Ascending aorta (tissue), 2 donors: ENCODE results near the gene INPP5D. TPM values are rescaled to one million over a fixed set of nuclear protein-coding genes. Genes with fewer than 3 reads are reported as not detected.
"Not testable (repeated sequence)": the region's sequence is repeated elsewhere in the genome, so short reads cannot be mapped to it uniquely, and the experiment has no call there.

Source experiments
- DNase-seq, 2 donors: peaks; one replicate each; pipeline ENCODE4 v3.0.0-alpha.2; 2019; ENCODE audit warnings: low spot score in 2 of 2
- H3K27ac ChIP-seq, 2 donors: fragments of 200-600 bp; sonication (generic); one replicate each; pipeline ENCODE4 v1.5.1; 2016 to 2017; ENCODE audit warnings: mild to moderate bottlenecking in 1 of 2
- H3K27me3 ChIP-seq: fragments of 200-600 bp; sonication (generic); one replicate; pipeline ENCODE4 v1.5.1; 2017
- H3K36me3 ChIP-seq, 2 donors: fragments of 200-600 bp; sonication (generic); one replicate each; pipeline ENCODE4 v1.5.1; 2016
- H3K4me1 ChIP-seq, 2 donors: fragments of 200-600 bp; sonication (generic); one replicate each; pipeline ENCODE4 v1.5.1; 2016 to 2017; ENCODE audit warnings: mild to moderate bottlenecking in 1 of 2
- H3K4me3 ChIP-seq, 2 donors: fragments of 200-600 bp; sonication (generic); one replicate each; pipeline ENCODE4 v1.5.1; 2016 to 2017; ENCODE audit warnings: mild to moderate bottlenecking in 1 of 2
- H3K9me3 ChIP-seq, 2 donors: fragments of 200-600 bp; sonication (generic); one replicate each; pipeline ENCODE4 v1.5.1; 2016
- intact Hi-C: fragments of 100-400 bp; cut with DNase I; formaldehyde crosslinking; loops from one replicate; pipeline ENCODE4 v1.15.1; 2023
- total RNA-seq: library from RNA; depleted of rRNA; stranded (reverse); fragments of >200 nt; gene quantifications from one replicate; pipeline ENCODE4 v1.1.0, GENCODE V29; 2016
- TF ChIP-seq, protein P1 (sequence below), 3 experiments: fragments of 200-600 bp in 2 of 3; fragments of 450-650 bp in 1 of 3; sonication (generic) in 2 of 3; IDR thresholded peaks; one replicate each; pipeline ENCODE4 v1.5.1; 2016 to 2019; ENCODE audit warnings: antibody characterized with exemption in 3 of 3, mild to moderate bottlenecking in 1 of 3, moderate library complexity in 1 of 3

INPP5D gene
- total RNA-seq, 1 donor from 2014 or later = 21.7 TPM

DNA sequence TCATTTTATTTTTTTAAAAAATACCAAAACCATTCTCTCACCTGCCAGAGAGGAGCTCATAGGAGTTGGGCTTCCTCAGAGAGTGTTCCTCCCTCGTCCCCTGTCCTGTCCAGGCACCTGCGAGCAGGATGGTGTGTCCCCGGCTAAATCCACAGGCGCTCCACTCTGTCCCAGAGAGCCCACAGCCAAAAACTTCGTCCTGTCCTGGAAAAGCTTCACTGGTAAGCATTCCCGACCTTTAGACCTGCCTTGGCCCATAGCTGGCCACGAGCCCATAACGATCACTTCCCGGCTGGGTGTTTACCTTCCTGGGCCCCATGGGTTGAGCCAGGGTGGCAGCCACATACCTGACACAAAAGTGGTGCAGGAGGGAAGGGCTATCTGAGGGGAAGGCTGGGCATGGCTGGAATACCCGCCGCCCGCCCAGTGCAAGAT, 47.1 kb upstream of the INPP5D start, which contains the start of gene NGEF:
Gene NGEF (minus strand): TSS at position 230 of the 435 bp plus-strand sequence. CDS start 38,366 bp downstream, outside the sequence.
- DNase-seq = peak in 1 of 2 donors; percentile 41
- Histone ChIP-seq H3K9me3 (peaks cover under 1 to 9% of the 10 kb centered on the region in 2 donors), H3K36me3 (no peaks in the 10 kb centered on the region), H3K4me3 (no peak within 1 kb of the TSS), H3K27me3 (no peaks in the 10 kb centered on the region), H3K27ac (no peak within 1 kb of the TSS), H3K4me1 (peaks cover 4 to 5% of the 10 kb centered on the region in 2 donors)
- TF ChIP-seq, protein P1, sequence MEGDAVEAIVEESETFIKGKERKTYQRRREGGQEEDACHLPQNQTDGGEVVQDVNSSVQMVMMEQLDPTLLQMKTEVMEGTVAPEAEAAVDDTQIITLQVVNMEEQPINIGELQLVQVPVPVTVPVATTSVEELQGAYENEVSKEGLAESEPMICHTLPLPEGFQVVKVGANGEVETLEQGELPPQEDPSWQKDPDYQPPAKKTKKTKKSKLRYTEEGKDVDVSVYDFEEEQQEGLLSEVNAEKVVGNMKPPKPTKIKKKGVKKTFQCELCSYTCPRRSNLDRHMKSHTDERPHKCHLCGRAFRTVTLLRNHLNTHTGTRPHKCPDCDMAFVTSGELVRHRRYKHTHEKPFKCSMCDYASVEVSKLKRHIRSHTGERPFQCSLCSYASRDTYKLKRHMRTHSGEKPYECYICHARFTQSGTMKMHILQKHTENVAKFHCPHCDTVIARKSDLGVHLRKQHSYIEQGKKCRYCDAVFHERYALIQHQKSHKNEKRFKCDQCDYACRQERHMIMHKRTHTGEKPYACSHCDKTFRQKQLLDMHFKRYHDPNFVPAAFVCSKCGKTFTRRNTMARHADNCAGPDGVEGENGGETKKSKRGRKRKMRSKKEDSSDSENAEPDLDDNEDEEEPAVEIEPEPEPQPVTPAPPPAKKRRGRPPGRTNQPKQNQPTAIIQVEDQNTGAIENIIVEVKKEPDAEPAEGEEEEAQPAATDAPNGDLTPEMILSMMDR (IDR thresholded peaks at IDR 0.05) = no peak
- intact Hi-C loops = no loop called here

DNA sequence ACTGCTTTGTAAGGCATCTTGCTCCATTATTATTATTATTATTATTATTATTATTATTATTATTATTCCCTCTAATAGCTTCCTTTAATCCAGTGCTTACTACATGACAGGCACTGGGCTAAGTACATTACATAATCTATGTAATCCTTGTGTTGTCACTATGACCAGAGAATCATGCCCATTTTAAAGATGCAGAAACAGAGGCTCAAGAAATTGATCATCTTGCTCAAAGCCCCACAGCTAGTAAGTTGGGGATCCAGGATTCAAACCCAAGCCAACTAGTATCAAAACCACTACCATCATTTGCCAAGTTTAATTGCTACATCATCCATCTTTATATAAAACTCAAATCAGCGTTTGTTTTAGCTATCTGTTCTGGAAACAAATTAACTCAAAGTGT, 46.5 kb upstream of the INPP5D start:
- Histone ChIP-seq H3K4me3 (no peak overlapping the region), H3K27ac (no peak overlapping the region), H3K9me3 (peaks cover 4 to 14% of the 10 kb centered on the region in 2 donors), H3K27me3 (no peaks in the 10 kb centered on the region), H3K4me1 (no peaks in the 10 kb centered on the region), H3K36me3 (no peaks in the 10 kb centered on the region)
- DNase-seq = no peak
- TF ChIP-seq, protein P1 (IDR thresholded peaks at IDR 0.05) = no peak
- intact Hi-C loops = no loop called here

DNA sequence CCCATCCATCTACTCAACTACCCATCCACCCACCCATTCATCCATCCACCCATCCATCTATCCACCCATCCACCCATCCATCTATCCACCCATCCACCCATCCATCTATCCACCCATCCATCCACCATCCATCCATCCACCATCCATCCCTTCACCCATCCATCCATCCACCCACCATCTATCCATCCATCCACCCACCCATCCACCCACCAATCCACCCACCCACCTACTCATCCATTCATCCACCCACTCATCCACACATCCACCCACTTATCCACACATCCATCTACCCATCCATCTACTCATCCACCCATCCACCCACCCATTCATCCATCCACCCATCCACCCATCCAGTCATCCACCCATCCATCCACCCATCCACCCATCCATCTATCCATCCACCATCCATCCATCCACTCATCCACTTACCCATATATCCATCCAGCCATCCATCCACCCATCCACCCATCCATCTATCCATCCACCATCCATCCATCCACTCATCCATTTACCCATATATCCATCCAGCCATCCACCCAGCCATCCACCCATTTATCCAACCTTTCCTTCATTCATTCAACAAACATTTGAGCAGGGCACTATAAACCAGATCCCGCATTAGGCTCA, 45.0 kb upstream of the INPP5D start:
- Histone ChIP-seq H3K4me3 (no peak overlapping the region), H3K9me3 (peaks cover 4 to 14% of the 10 kb centered on the region in 2 donors), H3K4me1 (no peaks in the 10 kb centered on the region), H3K27ac (no peak overlapping the region), H3K27me3 (no peaks in the 10 kb centered on the region), H3K36me3 (no peaks in the 10 kb centered on the region)
- DNase-seq = peak in 1 of 2 donors; percentile 13
- intact Hi-C loops = no loop called here
- TF ChIP-seq, protein P1 (IDR thresholded peaks at IDR 0.05) = no peak

DNA sequence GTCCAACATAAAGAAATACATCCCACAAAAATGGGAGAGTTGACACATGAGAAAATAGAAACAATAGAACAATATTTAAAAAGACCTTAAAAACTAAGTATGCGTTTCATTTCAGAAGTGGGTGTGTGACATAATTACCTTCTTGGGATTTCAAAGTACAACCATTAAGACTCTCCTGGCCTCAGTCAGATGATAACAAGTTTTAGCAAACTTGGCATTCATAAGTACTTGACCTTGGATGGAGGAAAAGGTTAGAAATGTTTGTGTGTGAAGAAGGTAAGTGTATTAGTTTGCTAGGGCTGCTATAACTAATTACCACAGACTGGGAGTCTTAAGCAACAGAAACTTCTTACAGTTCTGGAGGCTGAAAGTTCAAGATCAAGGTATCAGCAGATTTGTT, 42.2 kb upstream of the INPP5D start:
- Histone ChIP-seq H3K4me3 (no peak overlapping the region), H3K27me3 (no peaks in the 10 kb centered on the region), H3K27ac (no peak overlapping the region), H3K9me3 (peaks cover 4 to 14% of the 10 kb centered on the region in 2 donors), H3K36me3 (no peaks in the 10 kb centered on the region), H3K4me1 (no peaks in the 10 kb centered on the region)
- TF ChIP-seq, protein P1 (IDR thresholded peaks at IDR 0.05) = no peak
- intact Hi-C loops = no loop called here
- DNase-seq = no peak

DNA sequence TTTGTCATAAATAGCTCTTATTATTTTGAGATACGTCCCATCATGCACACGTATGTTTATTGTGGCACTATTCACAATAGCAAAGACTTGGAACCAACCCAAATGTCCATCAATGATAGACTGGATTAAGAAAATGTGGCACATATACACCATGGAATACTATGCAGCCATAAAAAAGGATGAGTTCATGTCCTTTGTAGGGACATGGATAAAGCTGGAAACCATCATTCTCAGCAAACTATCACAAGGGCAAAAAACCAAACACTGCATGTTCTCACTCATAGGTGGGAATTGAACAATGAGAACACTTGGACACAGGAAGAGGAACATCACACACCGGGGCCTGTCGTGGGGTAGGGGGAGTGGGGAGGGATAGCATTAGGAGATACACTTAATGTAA, 40.5 kb upstream of the INPP5D start:
- H3K9me3 ChIP-seq = peaks cover 4 to 14% of the 10 kb centered on the region in 2 donors
- H3K27me3 ChIP-seq, H3K27ac ChIP-seq, H3K36me3 ChIP-seq, DNase-seq, H3K4me1 ChIP-seq, H3K4me3 ChIP-seq, intact Hi-C loops: not testable (repeated sequence)

DNA sequence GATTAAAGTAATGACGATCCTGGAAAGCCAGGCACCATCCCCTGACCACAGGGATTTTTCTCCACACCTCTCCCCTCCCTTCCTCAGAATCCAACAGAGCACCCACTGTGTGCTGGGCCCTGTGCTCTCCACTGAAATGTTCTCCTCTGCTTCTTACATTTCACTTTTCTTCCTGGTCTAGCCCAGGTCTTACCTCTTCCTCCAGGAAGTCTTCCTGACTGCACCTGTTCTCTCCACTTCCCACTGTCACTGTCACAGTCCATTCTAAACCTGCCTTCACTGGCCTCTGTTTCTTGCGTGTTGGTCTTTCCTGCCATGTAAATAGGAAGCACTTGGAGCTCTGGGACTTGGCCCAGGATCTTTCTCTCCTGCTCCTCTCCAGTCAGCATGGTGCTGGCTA, 39.7 kb upstream of the INPP5D start:
- intact Hi-C loops = no loop called here

More for the DNA sequence above, 39.7 kb upstream of the INPP5D start:
- TF ChIP-seq, protein P1 (IDR thresholded peaks at IDR 0.05) = no peak
- Histone ChIP-seq H3K4me3 (no peak overlapping the region), H3K36me3 (no peaks in the 10 kb centered on the region), H3K9me3 (peaks cover 4 to 14% of the 10 kb centered on the region in 2 donors), H3K27me3 (no peaks in the 10 kb centered on the region), H3K4me1 (peaks cover 0 to under 1% of the 10 kb centered on the region in 2 donors), H3K27ac (no peak overlapping the region)
- no peak for DNase-seq
